Measurements from ENCODE around the gene MAPK9.
"Not testable (repeated sequence)": the region's sequence is repeated elsewhere in the genome, so short reads cannot be mapped to it uniquely, and the experiment has no call there.

MAPK9 gene

GRCh38 chr5:180324601-180324950, 32.7 kb upstream of the MAPK9 start:
- no peak for DNase-seq

GRCh38 chr5:180323941-180324600, 32.2 kb upstream of the MAPK9 start:
- DNase-seq: no peak

- no peak for DNase-seq
Observed at GRCh38 chr5:180323160-180323559, 31.3 kb upstream of the MAPK9 start.

- no peak for DNase-seq
Observed at GRCh38 chr5:180318456-180319089, 26.7 kb upstream of the MAPK9 start.

GRCh38 chr5:180316586-180316985, 24.7 kb upstream of the MAPK9 start:
- no peak for DNase-seq

- DNase-seq: no peak
Observed at GRCh38 chr5:180315762-180316212, 23.9 kb upstream of the MAPK9 start.

- no peak for DNase-seq
Observed at GRCh38 chr5:180313677-180314505, 22.0 kb upstream of the MAPK9 start.

- no peak for DNase-seq
Observed at GRCh38 chr5:180311216-180311615, 19.3 kb upstream of the MAPK9 start.

GRCh38 chr5:180306796-180307195, 14.9 kb upstream of the MAPK9 start:
- no peak for DNase-seq

- DNase-seq: no peak
Observed at GRCh38 chr5:180305481-180305880, 13.6 kb upstream of the MAPK9 start.

- no peak for DNase-seq
Observed at GRCh38 chr5:180304431-180305375, 12.8 kb upstream of the MAPK9 start.

GRCh38 chr5:180304016-180304292, 12.1 kb upstream of the MAPK9 start:
- DNase-seq: no peak

GRCh38 chr5:180303226-180304015, 11.5 kb upstream of the MAPK9 start:
- no peak for DNase-seq

GRCh38 chr5:180302256-180302655, 10.4 kb upstream of the MAPK9 start:
- no peak for DNase-seq

GRCh38 chr5:180301253-180301652, 9.4 kb upstream of the MAPK9 start:
- DNase-seq: no peak

GRCh38 chr5:180299526-180299925, 7.6 kb upstream of the MAPK9 start:
- DNase-seq: no peak

GRCh38 chr5:180299014-180299413, 7.1 kb upstream of the MAPK9 start:
- not testable (repeated sequence) for DNase-seq

- no peak for DNase-seq
Observed at GRCh38 chr5:180297587-180298282, 5.9 kb upstream of the MAPK9 start.

GRCh38 chr5:180296771-180297170, 4.9 kb upstream of the MAPK9 start:
- no peak for DNase-seq

- DNase-seq: no peak
Observed at GRCh38 chr5:180294913-180295555, 3.2 kb upstream of the MAPK9 start.

- no peak for DNase-seq
Observed at GRCh38 chr5:180294411-180294810, 2.5 kb upstream of the MAPK9 start.

Data from NCI-H446 treated with DMSO at 0.1 percent for 48 hours (cell line).